GM18519 (cell line): ENCODE data around the gene YAP1.

ENCODE experiments used
- ATAC-seq: cut with Tn5 transposase; IDR thresholded peaks from one replicate; pipeline ENCODE4 v1.9.1; 2021; ENCODE audit warnings: mild to moderate bottlenecking, moderate library complexity; ENCODE audit not compliant: unreplicated experiment, low FRiP score

The YAP1 gene

DNA sequence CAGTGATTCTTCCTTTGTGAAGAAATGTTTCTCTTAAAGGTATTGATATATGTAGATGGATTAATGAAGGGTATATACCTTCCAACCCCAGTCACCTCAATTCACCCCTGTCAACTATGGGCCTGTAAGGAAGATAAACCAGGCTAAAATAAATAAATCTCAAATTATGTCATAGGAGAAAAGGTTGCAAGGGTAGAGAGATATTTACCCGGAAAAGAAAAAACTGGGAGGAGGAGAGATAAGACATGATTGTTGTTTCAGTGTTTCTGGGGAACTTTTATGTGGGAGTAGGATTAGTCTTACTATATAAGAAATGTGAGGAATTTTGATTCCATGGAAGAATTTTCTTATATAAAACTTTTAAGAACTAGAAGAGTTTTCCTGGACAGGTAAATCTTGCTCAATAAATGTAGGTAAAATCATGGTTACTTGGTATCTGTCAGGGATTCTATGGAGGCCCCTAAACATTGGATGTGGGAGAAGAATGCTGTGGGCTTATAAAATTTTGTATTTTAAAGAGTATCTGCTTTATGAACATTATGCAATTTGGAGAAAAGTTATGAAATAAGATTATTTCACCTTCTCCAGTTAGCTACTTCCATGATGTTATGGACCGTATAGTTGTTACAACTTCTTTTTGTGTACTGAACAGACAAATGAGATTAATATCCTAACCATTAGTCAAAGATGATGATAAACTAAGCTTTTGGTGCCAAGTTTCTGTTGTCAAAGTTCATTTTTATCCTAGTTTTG lies 6.4 kb downstream of the YAP1 start:
- no peak for ATAC-seq

GRCh38 chr11:102117472-102118113 lies 7.3 kb downstream of the YAP1 start:
- no peak for ATAC-seq

- no peak for ATAC-seq
These were observed 8.7 kb downstream of the YAP1 start for GRCh38 chr11:102118937-102119336.

DNA sequence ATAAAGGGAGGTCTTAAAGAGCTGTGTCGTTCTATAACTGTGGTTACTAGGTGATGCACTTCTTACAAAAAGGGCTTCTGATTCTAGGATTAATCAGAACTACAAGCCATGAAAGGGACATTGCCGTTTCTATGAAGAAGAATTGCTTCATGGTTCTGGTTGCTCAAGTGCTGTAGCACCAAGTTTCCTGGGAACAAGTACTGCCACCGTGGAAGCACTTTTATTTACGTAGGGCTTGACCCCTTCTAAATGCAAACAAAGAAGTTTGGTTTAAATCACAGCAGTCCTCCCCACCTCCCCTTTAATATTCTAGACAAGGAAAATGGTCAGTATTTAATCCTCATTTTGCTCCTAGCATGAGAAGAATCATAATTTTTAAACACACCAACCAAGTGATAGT lies 9.8 kb downstream of the YAP1 start:
- ATAC-seq = no peak

- no peak for ATAC-seq
These were observed 10.3 kb downstream of the YAP1 start for GRCh38 chr11:102120437-102120973.

DNA sequence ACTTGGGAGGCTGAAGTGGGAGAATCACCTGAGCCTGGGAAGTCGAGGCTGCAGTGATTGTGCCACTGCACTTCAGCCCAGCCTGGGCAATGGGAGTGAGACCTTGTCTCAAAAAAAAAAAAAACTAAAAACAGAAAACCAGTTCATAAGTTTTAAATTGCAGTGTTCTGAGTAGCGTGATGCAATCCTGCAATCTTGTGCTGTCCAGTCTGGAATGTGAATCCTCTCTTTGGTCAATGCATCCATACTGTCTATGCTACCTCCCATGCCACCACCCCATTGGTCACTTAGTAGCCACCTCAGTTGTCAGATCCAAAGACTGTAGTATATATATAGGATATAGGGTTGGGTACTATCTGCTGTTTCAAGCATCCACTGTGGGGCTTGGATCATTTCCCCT lies 11.1 kb downstream of the YAP1 start:
- no peak for ATAC-seq

DNA sequence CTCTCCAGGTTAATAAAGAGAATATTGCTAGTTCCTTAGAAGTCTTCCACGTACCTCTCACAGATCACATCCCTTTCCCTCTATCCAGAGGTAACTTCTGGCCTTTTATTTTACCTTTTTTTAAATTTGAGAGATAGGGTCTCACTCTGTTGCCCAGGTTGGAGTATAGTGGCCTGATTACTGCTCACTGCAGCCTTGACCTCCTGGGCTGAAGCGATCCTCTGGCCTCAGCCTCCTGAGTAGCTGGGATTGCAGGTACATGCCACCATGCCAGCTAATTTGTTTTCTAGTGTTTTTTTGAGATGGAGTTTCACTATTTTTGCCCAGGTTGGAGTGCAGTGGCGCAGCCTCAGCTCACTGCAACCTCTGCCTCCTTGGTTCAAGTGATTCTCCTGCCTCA lies 24.4 kb downstream of the YAP1 start:
- no peak for ATAC-seq

DNA sequence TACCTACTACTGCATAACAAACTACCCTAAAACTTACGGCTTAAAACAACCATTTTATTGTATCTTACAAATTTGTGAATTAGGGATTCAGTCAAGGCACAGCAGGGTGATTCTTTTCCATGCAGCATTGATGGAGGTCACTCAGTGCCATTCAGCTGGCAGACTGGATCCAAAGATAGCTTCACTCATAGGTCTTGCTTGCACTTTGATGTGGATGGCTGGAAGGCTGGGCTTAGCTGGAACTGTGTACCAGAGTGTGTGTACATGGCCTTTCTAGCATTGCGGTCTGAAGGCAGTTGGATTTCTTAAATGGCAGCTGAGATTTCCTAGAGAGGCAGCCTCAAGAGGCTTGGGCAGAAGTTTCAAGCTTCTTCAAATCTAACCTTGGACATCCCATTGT lies 25.0 kb downstream of the YAP1 start:
- no peak for ATAC-seq

GRCh38 chr11:102138223-102138622 lies 28.0 kb downstream of the YAP1 start:
- no peak for ATAC-seq

GRCh38 chr11:102138670-102139069 lies 28.4 kb downstream of the YAP1 start:
- no peak for ATAC-seq

- no peak for ATAC-seq
These were observed 28.8 kb downstream of the YAP1 start for GRCh38 chr11:102139081-102139498.

GRCh38 chr11:102142333-102142732 lies 32.1 kb downstream of the YAP1 start:
- ATAC-seq = no peak

GRCh38 chr11:102143867-102144266 lies 33.6 kb downstream of the YAP1 start:
- no peak for ATAC-seq

DNA sequence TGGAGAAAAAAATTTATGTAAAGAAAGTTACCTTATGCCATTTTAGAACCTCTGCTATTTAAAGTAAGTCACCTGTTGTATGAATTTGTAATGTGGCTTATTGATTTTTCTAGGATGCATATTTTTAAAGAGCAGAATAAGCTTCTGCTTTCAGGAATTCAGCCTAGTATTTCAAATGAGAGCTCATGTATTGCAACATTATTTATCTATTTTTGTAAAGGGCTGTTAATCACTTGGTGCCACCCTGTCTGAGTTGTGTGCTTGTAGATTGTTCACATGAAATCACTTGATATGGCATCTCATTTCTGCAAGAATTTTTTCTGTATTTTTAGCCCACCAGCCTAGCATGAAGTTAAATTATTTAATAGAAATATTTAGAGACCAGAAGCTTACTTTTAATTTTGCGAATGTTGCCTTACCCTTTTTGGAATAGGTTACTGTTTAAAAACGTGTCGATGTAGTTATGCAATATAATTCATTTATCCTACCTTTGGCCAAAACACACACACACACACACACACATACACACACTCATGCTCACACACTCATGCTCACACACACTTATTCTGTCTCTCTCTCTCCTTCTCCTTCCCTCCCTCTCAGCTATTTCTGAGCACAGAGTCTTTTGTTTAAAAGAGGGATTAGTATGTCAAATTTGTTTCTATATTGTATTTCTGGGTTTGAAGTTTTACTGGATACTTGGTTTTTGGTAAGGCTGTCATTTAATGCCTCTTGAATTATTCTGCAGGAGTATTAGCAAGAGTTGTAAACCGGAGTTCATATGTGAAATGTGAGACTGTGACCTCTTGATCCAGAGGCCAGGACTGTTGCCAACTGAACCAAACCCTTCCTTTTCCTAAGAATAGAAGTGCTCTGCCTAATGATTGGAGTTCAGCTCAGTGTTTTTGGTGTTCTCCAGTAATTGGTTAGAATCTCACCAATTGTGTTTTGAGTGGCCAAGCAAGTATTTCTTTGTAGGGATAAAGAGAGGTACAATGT lies 34.4 kb downstream of the YAP1 start:
- no peak for ATAC-seq

DNA sequence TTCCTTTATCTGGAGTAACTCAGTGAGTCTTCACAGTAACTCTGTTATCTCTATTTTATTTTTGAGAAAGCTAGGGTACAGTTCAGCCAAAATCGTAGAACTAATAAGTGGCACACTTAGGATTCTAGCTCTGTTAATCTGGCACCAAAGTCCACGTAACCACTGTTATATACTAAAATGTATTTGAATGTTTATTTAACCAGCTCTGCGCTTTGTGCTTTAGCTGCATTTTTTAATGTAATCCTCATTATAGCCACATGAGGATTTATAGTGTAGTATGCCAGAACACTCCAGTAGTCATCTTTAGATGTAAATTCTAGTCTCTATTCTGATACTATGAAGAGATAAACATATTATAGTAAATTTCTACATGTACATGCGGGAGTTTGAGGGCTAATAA lies 36.8 kb downstream of the YAP1 start:
- no peak for ATAC-seq

DNA sequence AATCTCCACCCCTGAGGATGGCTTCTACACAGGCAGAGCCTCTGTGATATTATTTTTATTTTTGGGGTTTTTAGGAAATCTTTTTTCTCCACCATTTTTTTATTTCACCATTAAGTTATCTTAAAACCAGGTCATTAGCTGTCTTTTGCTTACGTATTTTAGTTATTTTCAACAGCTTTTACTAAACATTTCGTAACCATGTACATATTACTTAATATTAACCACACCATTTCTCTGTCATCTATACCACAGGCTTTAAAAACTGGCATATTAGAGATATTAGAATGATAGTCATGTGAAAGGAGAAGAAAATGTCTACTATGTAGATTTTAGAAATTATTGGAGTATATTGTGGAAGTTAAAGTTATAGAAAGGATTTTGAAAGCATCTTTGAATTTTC lies 37.4 kb downstream of the YAP1 start:
- no peak for ATAC-seq

GRCh38 chr11:102148059-102148458 lies 37.8 kb downstream of the YAP1 start:
- ATAC-seq = no peak

- no peak for ATAC-seq
These were observed 41.7 kb downstream of the YAP1 start for GRCh38 chr11:102151784-102152525.

DNA sequence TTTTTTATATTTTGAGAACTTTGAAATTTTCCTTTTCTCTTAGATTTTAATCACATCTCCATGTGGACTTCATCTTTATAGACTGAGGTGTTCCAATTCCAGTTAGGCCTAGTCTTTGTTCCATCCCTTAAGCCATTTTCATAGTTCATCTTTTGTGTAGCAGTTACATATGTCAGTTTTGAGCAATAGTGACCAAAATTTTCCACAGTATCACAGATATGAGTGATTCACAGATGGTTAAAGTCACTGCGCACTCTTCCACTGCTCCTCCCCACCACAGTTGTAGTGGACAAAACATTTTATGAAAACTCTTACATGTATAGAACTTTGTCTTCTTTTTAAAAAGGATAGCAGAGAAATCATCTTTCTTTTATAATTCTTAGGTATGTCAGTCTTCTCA lies 42.8 kb downstream of the YAP1 start:
- ATAC-seq = no peak

GRCh38 chr11:102154806-102155205 lies 44.6 kb downstream of the YAP1 start:
- ATAC-seq = no peak
